ENCODE results near the gene LILRB2.
"Not testable (repeated sequence)": the region's sequence is repeated elsewhere in the genome, so short reads cannot be mapped to it uniquely, and the experiment has no call there.

Gene LILRB2

GRCh38 chr19:54233941-54234340 is 47.0 kb downstream of the LILRB2 start:
- Histone ChIP-seq H3K36me3 (ENCODE audit: insufficient read depth) (no peaks in the 10 kb centered on the region), H3K27ac (no peak overlapping the region), H2AFZ (ENCODE audit: low read depth) (no peak overlapping the region), H3K27me3 (ENCODE audit: insufficient read depth, low read depth) (peaks cover 64% of the 10 kb centered on the region), H3K4me2 (no peak overlapping the region), H3K79me2 (ENCODE audit: insufficient read depth, low read depth) (no peaks in the 10 kb centered on the region), H3K4me3 (IDR thresholded peaks at IDR 0.05; ENCODE audit: insufficient read depth, low read depth, low read length) (no peak overlapping the region), H4K20me1 (ENCODE audit: insufficient read depth) (no peaks in the 10 kb centered on the region), H3K9ac (no peak overlapping the region), H3K4me1 (ENCODE audit: low read depth, poor library complexity, severe bottlenecking) (no peaks in the 10 kb centered on the region)
- TF ChIP-seq CTCF (conservative IDR thresholded peaks at IDR 0.05; ENCODE audit: low read depth, low read length): no peak

GRCh38 chr19:54231077-54231931 is 49.6 kb downstream of the LILRB2 start:
- peak; percentile 87 for TF ChIP-seq CTCF (conservative IDR thresholded peaks at IDR 0.05; ENCODE audit: low read depth, low read length)
- Histone ChIP-seq H3K27me3 (ENCODE audit: insufficient read depth, low read depth) (peaks cover 61% of the 10 kb centered on the region), H3K4me3 (IDR thresholded peaks at IDR 0.05; ENCODE audit: insufficient read depth, low read depth, low read length) (no peak overlapping the region), H3K4me1 (ENCODE audit: low read depth, poor library complexity, severe bottlenecking) (no peaks in the 10 kb centered on the region), H3K4me2 (no peak overlapping the region), H3K36me3 (ENCODE audit: insufficient read depth) (no peaks in the 10 kb centered on the region), H4K20me1 (ENCODE audit: insufficient read depth) (no peaks in the 10 kb centered on the region), H2AFZ (ENCODE audit: low read depth) (no peak overlapping the region), H3K79me2 (ENCODE audit: insufficient read depth, low read depth) (no peaks in the 10 kb centered on the region), H3K27ac (no peak overlapping the region), H3K9ac (no peak overlapping the region)

- no peak overlapping the region for H3K27ac ChIP-seq
Measured at GRCh38 chr19:54230031-54230430, 50.9 kb downstream of the LILRB2 start.

GRCh38 chr19:54229146-54229545 is 51.8 kb downstream of the LILRB2 start:
- Histone ChIP-seq H3K4me1 (ENCODE audit: low read depth, poor library complexity, severe bottlenecking) (no peaks in the 10 kb centered on the region), H3K27ac (no peak overlapping the region), H4K20me1 (ENCODE audit: insufficient read depth) (no peaks in the 10 kb centered on the region), H3K9ac (no peak overlapping the region), H3K36me3 (ENCODE audit: insufficient read depth) (no peaks in the 10 kb centered on the region), H2AFZ (ENCODE audit: low read depth) (no peak overlapping the region), H3K79me2 (ENCODE audit: insufficient read depth, low read depth) (no peaks in the 10 kb centered on the region), H3K4me3 (IDR thresholded peaks at IDR 0.05; ENCODE audit: insufficient read depth, low read depth, low read length) (no peak overlapping the region), H3K4me2 (no peak overlapping the region), H3K27me3 (ENCODE audit: insufficient read depth, low read depth) (peaks cover 59% of the 10 kb centered on the region)
- no peak for TF ChIP-seq CTCF (conservative IDR thresholded peaks at IDR 0.05; ENCODE audit: low read depth, low read length)

More at GRCh38 chr19:54230031-54230430, 50.9 kb downstream of the LILRB2 start:
- Histone ChIP-seq H3K4me2 (no peak overlapping the region), H3K27me3 (ENCODE audit: insufficient read depth, low read depth) (peaks cover 64% of the 10 kb centered on the region), H3K9ac (no peak overlapping the region), H3K4me3 (IDR thresholded peaks at IDR 0.05; ENCODE audit: insufficient read depth, low read depth, low read length) (no peak overlapping the region), H3K79me2 (ENCODE audit: insufficient read depth, low read depth) (no peaks in the 10 kb centered on the region), H3K36me3 (ENCODE audit: insufficient read depth) (no peaks in the 10 kb centered on the region), H4K20me1 (ENCODE audit: insufficient read depth) (no peaks in the 10 kb centered on the region), H2AFZ (ENCODE audit: low read depth) (no peak overlapping the region), H3K4me1 (ENCODE audit: low read depth, poor library complexity, severe bottlenecking) (no peaks in the 10 kb centered on the region)
- TF ChIP-seq CTCF (conservative IDR thresholded peaks at IDR 0.05; ENCODE audit: low read depth, low read length): no peak

GRCh38 chr19:54224619-54225018 is 56.3 kb downstream of the LILRB2 start:
- not testable (repeated sequence) for H3K27ac ChIP-seq; H3K4me3 ChIP-seq (IDR thresholded peaks at IDR 0.05; ENCODE audit: insufficient read depth, low read depth, low read length); H4K20me1 ChIP-seq (ENCODE audit: insufficient read depth); H2AFZ ChIP-seq (ENCODE audit: low read depth); H3K79me2 ChIP-seq (ENCODE audit: insufficient read depth, low read depth); H3K36me3 ChIP-seq (ENCODE audit: insufficient read depth); H3K9ac ChIP-seq; H3K4me1 ChIP-seq (ENCODE audit: low read depth, poor library complexity, severe bottlenecking); H3K4me2 ChIP-seq
- H3K27me3 ChIP-seq (ENCODE audit: insufficient read depth, low read depth): peaks cover 46% of the 10 kb centered on the region

- not testable (repeated sequence) for H3K4me2 ChIP-seq; H3K4me1 ChIP-seq (ENCODE audit: low read depth, poor library complexity, severe bottlenecking); H3K27ac ChIP-seq; H3K79me2 ChIP-seq (ENCODE audit: insufficient read depth, low read depth); H3K4me3 ChIP-seq (IDR thresholded peaks at IDR 0.05; ENCODE audit: insufficient read depth, low read depth, low read length); H4K20me1 ChIP-seq (ENCODE audit: insufficient read depth); H2AFZ ChIP-seq (ENCODE audit: low read depth); H3K36me3 ChIP-seq (ENCODE audit: insufficient read depth); H3K9ac ChIP-seq
- peaks cover 41% of the 10 kb centered on the region for H3K27me3 ChIP-seq (ENCODE audit: insufficient read depth, low read depth)
Measured at GRCh38 chr19:54223937-54224281, 57.0 kb downstream of the LILRB2 start.
